A549 (cell line): ENCODE measurements around the gene ZNF12. TPM values are rescaled to one million over a fixed set of nuclear protein-coding genes. Genes with fewer than 3 reads are reported as not detected.
"Not testable (repeated sequence)": the region's sequence is repeated elsewhere in the genome, so short reads cannot be mapped to it uniquely, and the experiment has no call there.

Source experiments
- ATAC-seq, 2 experiments: fragments of 200-7000 bp in 1 of 2; fragments of >200 bp in 1 of 2; cut with Nextera tagmentation in 1 of 2; cut with Tn5 transposase in 1 of 2; 3 replicates each; pipeline versions ENCODE4 v1.8.0 to v1.9.1; 2018 to 2020; ENCODE audit warnings: mild to moderate bottlenecking in 1 of 2, moderate library complexity in 1 of 2
- CTCF ChIA-PET: fragments of 300-600 bp; sonication (Branson Sonifier 250); formaldehyde crosslinking; extraction: SDS; loops from one replicate; lab custom pipeline; 2021; ENCODE audit warnings: antibody characterized with exemption, inconsistent platforms; lab: Yijun Ruan, JAX
- POLR2A ChIA-PET: fragments of 350-600 bp; formaldehyde crosslinking; extraction: SDS; loops from one replicate; lab custom pipeline; 2021; ENCODE audit warnings: antibody characterized with exemption, inconsistent platforms; lab: Yijun Ruan, JAX
- DNase-seq, 2 experiments: peaks; one replicate each; pipeline versions ENCODE4 v3.0.0 to v3.0.0-alpha.2; 2011 to 2016; ENCODE audit warnings: low read depth in 1 of 2, low spot score in 1 of 2
- FAIRE-seq: peaks from 2 replicates; lab custom pipeline; 2011; peaks lifted over from hg19 to GRCh38; lab: Jason Lieb, UNC
- H3K27ac ChIP-seq, 2 experiments: fragments of >200 bp; sonication (Bioruptor Twin); formaldehyde crosslinking; 3 replicates each; pipeline ENCODE4 v1.5.1; 2016 to 2017
- H3K4me1 ChIP-seq: fragments of >200 bp; sonication (Bioruptor Twin); formaldehyde crosslinking; 3 replicates; pipeline ENCODE4 v1.6.1; 2016
- H3K4me2 ChIP-seq: fragments of >200 bp; sonication (Bioruptor Twin); formaldehyde crosslinking; 3 replicates; pipeline ENCODE4 v1.6.1; 2016
- H3K4me3 ChIP-seq: fragments of >200 bp; sonication (Bioruptor Twin); formaldehyde crosslinking; 3 replicates; pipeline ENCODE4 v1.5.1; 2016
- H3K9me3 ChIP-seq: fragments of >200 bp; sonication (Bioruptor Twin); formaldehyde crosslinking; 3 replicates; pipeline ENCODE4 v1.6.1; 2016
- BCL3 ChIP-seq: fragments of >200 bp; sonication (Bioruptor Twin); formaldehyde crosslinking; IDR thresholded peaks from 3 replicates; pipeline ENCODE4 v1.6.1; 2016
- CEBPB ChIP-seq, 2 experiments: fragments of >200 bp in 1 of 2; sonication (Bioruptor Twin) in 1 of 2; formaldehyde crosslinking in 1 of 2; IDR thresholded peaks; 2 replicates each; pipeline ENCODE4 v1.6.1; 2012 to 2016
- CHD2 ChIP-seq: fragments of 150-350 bp; IDR thresholded peaks from 2 replicates; pipeline ENCODE4 v1.6.1; 2014; ENCODE audit warnings: low read length; ENCODE audit not compliant: partially characterized antibody
- ELK1 ChIP-seq: fragments of 150-350 bp; IDR thresholded peaks from 2 replicates; pipeline ENCODE4 v1.6.1; 2014; ENCODE audit warnings: low read depth, mild to moderate bottlenecking, low read length
- ESRRA ChIP-seq: fragments of 150-350 bp; IDR thresholded peaks from 2 replicates; pipeline ENCODE4 v1.6.1; 2014; ENCODE audit warnings: mild to moderate bottlenecking, low read length, borderline replicate concordance
- FOXS1 ChIP-seq: fragments of 250-450 bp; sonication (Bioruptor Pico); IDR thresholded peaks from 2 replicates; pipeline ENCODE4 v1.5.0; 2020; ENCODE audit warnings: mild to moderate bottlenecking, moderate library complexity
- HDAC2 ChIP-seq: fragments of 200-600 bp; sonication (generic); IDR thresholded peaks from 2 replicates; pipeline ENCODE4 v1.6.1; 2016
- HOXB13 ChIP-seq: fragments of 250-450 bp; sonication (Bioruptor Pico); IDR thresholded peaks from 2 replicates; pipeline ENCODE4 v1.5.0; 2020; ENCODE audit warnings: low read depth, mild to moderate bottlenecking, moderate library complexity
- JUN ChIP-seq, 2 experiments: fragments of >200 bp; sonication (Bioruptor Twin); formaldehyde crosslinking; IDR thresholded peaks; 2 replicates in 1 of 2; 3 replicates in 1 of 2; pipeline ENCODE4 v1.6.1; 2016 to 2017
- MAFK ChIP-seq: fragments of 450-650 bp; IDR thresholded peaks from 2 replicates; pipeline ENCODE4 v1.6.1; 2014; ENCODE audit not compliant: partially characterized antibody
- MAZ ChIP-seq: fragments of 150-350 bp; IDR thresholded peaks from 2 replicates; pipeline ENCODE4 v1.6.1; 2014; ENCODE audit warnings: antibody characterized with exemption, low read depth, low read length, borderline replicate concordance
- PBX3 ChIP-seq: IDR thresholded peaks from 2 replicates; pipeline ENCODE4 v1.6.1; 2012
- PHF8 ChIP-seq: fragments of 200-600 bp; sonication (generic); IDR thresholded peaks from 2 replicates; pipeline ENCODE4 v1.6.1; 2016; ENCODE audit warnings: low read depth, mild to moderate bottlenecking, antibody characterized with exemption, moderate library complexity, borderline replicate concordance
- POLR2A ChIP-seq: IDR thresholded peaks from 2 replicates; pipeline ENCODE4 v1.6.1; 2012; ENCODE audit warnings: mild to moderate bottlenecking, low read length
- RAD21 ChIP-seq, 2 experiments: fragments of >200 bp in 1 of 2; sonication (Bioruptor Twin) in 1 of 2; formaldehyde crosslinking in 1 of 2; IDR thresholded peaks in 1 of 2; conservative IDR thresholded peaks in 1 of 2; 2 replicates in 1 of 2; 3 replicates in 1 of 2; pipeline ENCODE4 v1.6.1; 2012 to 2018; ENCODE audit warnings: inconsistent platforms in 1 of 2
- RCOR1 ChIP-seq: fragments of 150-350 bp; IDR thresholded peaks from 2 replicates; pipeline ENCODE4 v1.6.1; 2014; ENCODE audit warnings: antibody characterized with exemption, low read length, low read depth
- RFX5 ChIP-seq: fragments of 450-650 bp; IDR thresholded peaks from 2 replicates; pipeline ENCODE4 v1.7.1; 2014; ENCODE audit warnings: antibody characterized with exemption, mild to moderate bottlenecking, moderate library complexity
- RNF2 ChIP-seq: fragments of 200-600 bp; sonication (generic); IDR thresholded peaks from 2 replicates; pipeline ENCODE4 v1.6.1; 2016; ENCODE audit warnings: low read depth, mild to moderate bottlenecking, antibody characterized with exemption, moderate library complexity, borderline replicate concordance
- TFCP2L1 ChIP-seq: fragments of 250-450 bp; sonication (Bioruptor Pico); IDR thresholded peaks from 2 replicates; pipeline ENCODE4 v1.5.0; 2021; ENCODE audit warnings: mild to moderate bottlenecking
- ZFP36 ChIP-seq: fragments of 450-650 bp; IDR thresholded peaks from 2 replicates; pipeline ENCODE4 v1.6.1; 2014; ENCODE audit warnings: borderline replicate concordance; ENCODE audit not compliant: partially characterized antibody
- ZNF302 ChIP-seq: fragments of 250-450 bp; sonication (Bioruptor Pico); IDR thresholded peaks from 2 replicates; pipeline ENCODE4 v1.9.0; 2021; ENCODE audit warnings: inconsistent platforms, mild to moderate bottlenecking, moderate library complexity
- WGBS: methylation state at CpG from one replicate; pipeline ENCODE4 v1.1.6; 2017; ENCODE audit errors: missing lambda C conversion rate; 5-methylcytosine and 5-hydroxymethylcytosine counted together
- polyA plus RNA-seq, 4 experiments: library from polyadenylated mRNA; depleted of rRNA in 3 of 4; stranded (reverse); fragments of >200 nt; fragmentation: RNase III in 1 of 4; extraction: RNeasy Plus Mini Kit Qiagen cat#74134 plus additional on column Dnase treatment in 1 of 4; gene quantifications; 2 replicates in 3 of 4; 3 replicates in 1 of 4; pipeline ENCODE4 v1.2.3, GENCODE V29; 2011 to 2017
- TF ChIP-seq, protein P1 (sequence below): fragments of 200-600 bp; sonication (generic); IDR thresholded peaks from 2 replicates; pipeline ENCODE4 v1.6.1; 2016; ENCODE audit warnings: antibody characterized with exemption, mild to moderate bottlenecking, moderate library complexity
- TF ChIP-seq, protein P2 (sequence below): IDR thresholded peaks from 2 replicates; pipeline ENCODE4 v1.6.1; 2012; ENCODE audit warnings: low read depth, borderline replicate concordance

ZNF12 gene
- polyA plus RNA-seq, 2 of the 4 experiments (the other 2 are of a cell fraction): 8.8 to 23.9 TPM

DNA sequence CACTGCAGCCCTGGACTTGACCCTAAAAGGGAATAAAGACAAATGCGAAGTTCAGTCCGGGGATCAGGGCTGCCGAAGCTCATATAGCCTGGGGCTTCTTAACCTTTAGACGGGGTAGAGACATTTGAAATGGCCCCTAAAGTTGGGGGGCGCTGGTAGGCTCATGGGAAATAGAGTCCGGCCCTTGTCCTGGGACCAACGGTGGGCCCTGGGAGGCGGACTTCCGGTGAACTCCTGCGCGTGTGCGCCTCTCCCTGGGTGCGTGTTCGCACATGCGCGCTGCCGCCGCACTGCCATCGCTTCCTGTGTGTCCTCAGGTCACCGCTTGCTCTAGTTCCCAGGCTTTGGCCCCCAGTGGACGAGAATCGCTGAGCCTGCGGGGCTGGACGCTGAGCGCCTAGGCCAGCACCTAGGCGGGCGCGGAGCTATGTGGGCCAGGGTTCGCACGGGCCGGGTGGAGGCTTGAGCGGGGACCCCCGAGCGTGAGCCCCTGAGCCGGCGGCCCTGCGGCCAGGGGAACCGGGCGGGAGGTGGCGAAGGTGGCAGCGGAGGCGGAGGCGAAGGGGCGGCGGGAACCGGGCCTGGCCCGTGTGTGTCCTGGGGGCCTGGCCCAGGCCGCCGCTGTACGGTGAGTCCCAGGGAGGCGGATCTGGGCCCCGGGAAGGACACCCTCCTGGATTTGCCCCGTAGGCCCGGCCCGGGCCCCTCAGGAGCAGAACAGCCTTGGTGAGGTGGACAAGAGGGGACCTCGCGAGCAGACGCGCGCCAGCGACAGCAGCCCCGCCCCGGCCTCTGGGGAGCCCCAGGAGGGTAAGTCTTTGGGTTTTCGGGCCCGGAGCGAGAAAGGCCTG, 23.0 kb upstream of the ZNF12 start (continued):
- no peak for TF ChIP-seq RFX5
- TF ChIP-seq, protein P1, sequence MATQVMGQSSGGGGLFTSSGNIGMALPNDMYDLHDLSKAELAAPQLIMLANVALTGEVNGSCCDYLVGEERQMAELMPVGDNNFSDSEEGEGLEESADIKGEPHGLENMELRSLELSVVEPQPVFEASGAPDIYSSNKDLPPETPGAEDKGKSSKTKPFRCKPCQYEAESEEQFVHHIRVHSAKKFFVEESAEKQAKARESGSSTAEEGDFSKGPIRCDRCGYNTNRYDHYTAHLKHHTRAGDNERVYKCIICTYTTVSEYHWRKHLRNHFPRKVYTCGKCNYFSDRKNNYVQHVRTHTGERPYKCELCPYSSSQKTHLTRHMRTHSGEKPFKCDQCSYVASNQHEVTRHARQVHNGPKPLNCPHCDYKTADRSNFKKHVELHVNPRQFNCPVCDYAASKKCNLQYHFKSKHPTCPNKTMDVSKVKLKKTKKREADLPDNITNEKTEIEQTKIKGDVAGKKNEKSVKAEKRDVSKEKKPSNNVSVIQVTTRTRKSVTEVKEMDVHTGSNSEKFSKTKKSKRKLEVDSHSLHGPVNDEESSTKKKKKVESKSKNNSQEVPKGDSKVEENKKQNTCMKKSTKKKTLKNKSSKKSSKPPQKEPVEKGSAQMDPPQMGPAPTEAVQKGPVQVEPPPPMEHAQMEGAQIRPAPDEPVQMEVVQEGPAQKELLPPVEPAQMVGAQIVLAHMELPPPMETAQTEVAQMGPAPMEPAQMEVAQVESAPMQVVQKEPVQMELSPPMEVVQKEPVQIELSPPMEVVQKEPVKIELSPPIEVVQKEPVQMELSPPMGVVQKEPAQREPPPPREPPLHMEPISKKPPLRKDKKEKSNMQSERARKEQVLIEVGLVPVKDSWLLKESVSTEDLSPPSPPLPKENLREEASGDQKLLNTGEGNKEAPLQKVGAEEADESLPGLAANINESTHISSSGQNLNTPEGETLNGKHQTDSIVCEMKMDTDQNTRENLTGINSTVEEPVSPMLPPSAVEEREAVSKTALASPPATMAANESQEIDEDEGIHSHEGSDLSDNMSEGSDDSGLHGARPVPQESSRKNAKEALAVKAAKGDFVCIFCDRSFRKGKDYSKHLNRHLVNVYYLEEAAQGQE: no peak
- TF ChIP-seq CEBPB (IDR thresholded peaks at IDR 0.05): no peak
- TF ChIP-seq ZNF302 (CRISPR knock-in tag): no peak
- no peak for TF ChIP-seq HOXB13
- peak; percentile 51 to 64; a peak in 4 of 5 replicates for TF ChIP-seq JUN (IDR thresholded peaks at IDR 0.05)
- TF ChIP-seq RCOR1: no peak
- TF ChIP-seq BCL3: peak; percentile 47; the same call in 1 of the 3 replicates
- TF ChIP-seq MAZ: no peak
- TF ChIP-seq ZFP36: no peak
- TF ChIP-seq ESRRA: no peak
- peak; percentile 40; the same call in 1 of the 2 replicates for TF ChIP-seq ELK1
- TF ChIP-seq CHD2: no peak
- no peak for TF ChIP-seq RAD21 (conservative IDR thresholded peaks at IDR 0.05 in 1 of 2, IDR thresholded peaks at IDR 0.05 in 1 of 2)
- TF ChIP-seq, protein P2, sequence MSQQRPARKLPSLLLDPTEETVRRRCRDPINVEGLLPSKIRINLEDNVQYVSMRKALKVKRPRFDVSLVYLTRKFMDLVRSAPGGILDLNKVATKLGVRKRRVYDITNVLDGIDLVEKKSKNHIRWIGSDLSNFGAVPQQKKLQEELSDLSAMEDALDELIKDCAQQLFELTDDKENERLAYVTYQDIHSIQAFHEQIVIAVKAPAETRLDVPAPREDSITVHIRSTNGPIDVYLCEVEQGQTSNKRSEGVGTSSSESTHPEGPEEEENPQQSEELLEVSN: peak; percentile 72
- no peak for TF ChIP-seq TFCP2L1
- peak; percentile 96 for TF ChIP-seq PHF8
- TF ChIP-seq FOXS1: no peak
- TF ChIP-seq POLR2A: peak; percentile 82
- TF ChIP-seq HDAC2: no peak
- TF ChIP-seq RNF2: no peak
- TF ChIP-seq PBX3: no peak
- TF ChIP-seq MAFK: peak; percentile 13
- TF ChIP-seq, all 56 proteins: peak for 9

- peaks cover 16% of the 10 kb centered on the region for H3K9me3 ChIP-seq
- peak overlapping the region; percentile 84 for H3K4me2 ChIP-seq
- FAIRE-seq, POLR2A ChIA-PET, DNase-seq, ATAC-seq, CTCF ChIA-PET, H3K4me1 ChIP-seq: not testable (repeated sequence)
- peak overlapping the region; percentile 68 for H3K4me3 ChIP-seq
- peak overlapping the region; percentile 81 to 97 for H3K27ac ChIP-seq
- WGBS: 88% methylated on average over 29 of the region's 29 CpGs
These were observed 22.2 kb upstream of the ZNF12 start for GRCh38 chr7:6728893-6729491.
